ENCODE measurements around the gene AKR1C3. TPM values are rescaled to one million over a fixed set of nuclear protein-coding genes. Genes with fewer than 3 reads are reported as not detected.
"Not testable (repeated sequence)": the region's sequence is repeated elsewhere in the genome, so short reads cannot be mapped to it uniquely, and the experiment has no call there.

The AKR1C3 gene
- total RNA-seq, 1 experiment from 2014 or later: 0.62 TPM

DNA sequence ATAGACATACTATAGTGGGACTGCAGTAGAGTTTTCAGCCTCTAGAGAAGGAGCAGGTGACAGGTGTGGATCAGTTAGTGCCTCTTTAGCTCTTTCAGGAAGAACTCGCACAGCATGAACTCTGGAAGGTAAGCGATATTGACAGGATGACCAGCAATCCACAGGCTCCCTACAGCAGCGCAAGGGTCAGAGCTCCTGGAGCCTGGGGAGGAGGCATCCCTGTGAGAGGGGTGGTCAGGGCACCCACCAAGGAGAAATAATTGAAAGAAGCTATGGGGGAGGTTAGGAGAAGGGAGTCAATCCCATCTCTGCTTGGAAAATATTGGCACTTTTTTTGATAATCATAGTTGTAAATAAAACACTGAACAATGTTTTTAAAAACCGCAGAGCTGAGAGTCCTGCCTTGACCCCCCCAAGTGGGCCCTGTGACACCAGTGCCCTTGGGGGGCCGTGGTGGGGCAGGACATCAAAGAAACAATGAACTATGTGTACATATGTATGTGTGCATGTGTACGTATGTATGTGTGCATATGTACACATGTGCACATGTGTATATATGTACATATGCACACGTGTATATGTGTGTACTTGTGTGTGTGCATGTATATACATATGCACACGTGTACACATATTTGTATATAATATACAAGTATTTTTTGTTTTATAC, 13.8 kb downstream of the AKR1C3 start:
- ATAC-seq (no peak), DNase-seq (ENCODE audit: low read depth, low spot score) (no peak)
- in situ Hi-C loops (cut with HindIII; ENCODE audit: low pct_unique_long_range_greater_than_20kb, low sequenced_read_pairs) (no loop called here), intact Hi-C loops (cut with micrococcal nuclease; ENCODE audit: unreplicated experiment) (no loop called here)
- H3K4me1 ChIP-seq (ENCODE audit: control insufficient read depth, insufficient read depth, low read length): no peaks in the 10 kb centered on the region
- ChIA-PET CTCF (no interaction called here), POLR2A (no interaction called here)
- no peak overlapping the region for H3K4me3 ChIP-seq (ENCODE audit: low read depth in 2 of 2, low read length in 2 of 2)
- no peaks in the 10 kb centered on the region for H3K9me3 ChIP-seq (ENCODE audit: control insufficient read depth, insufficient read depth, low read depth, low read length)
- no peaks in the 10 kb centered on the region for H3K36me3 ChIP-seq (ENCODE audit: control insufficient read depth, insufficient read depth, low read length)
- no peak for TF ChIP-seq SIN3A (IDR thresholded peaks at IDR 0.05; ENCODE audit: borderline replicate concordance, insufficient read depth, low read depth, low read length)
- TF ChIP-seq, protein P1, sequence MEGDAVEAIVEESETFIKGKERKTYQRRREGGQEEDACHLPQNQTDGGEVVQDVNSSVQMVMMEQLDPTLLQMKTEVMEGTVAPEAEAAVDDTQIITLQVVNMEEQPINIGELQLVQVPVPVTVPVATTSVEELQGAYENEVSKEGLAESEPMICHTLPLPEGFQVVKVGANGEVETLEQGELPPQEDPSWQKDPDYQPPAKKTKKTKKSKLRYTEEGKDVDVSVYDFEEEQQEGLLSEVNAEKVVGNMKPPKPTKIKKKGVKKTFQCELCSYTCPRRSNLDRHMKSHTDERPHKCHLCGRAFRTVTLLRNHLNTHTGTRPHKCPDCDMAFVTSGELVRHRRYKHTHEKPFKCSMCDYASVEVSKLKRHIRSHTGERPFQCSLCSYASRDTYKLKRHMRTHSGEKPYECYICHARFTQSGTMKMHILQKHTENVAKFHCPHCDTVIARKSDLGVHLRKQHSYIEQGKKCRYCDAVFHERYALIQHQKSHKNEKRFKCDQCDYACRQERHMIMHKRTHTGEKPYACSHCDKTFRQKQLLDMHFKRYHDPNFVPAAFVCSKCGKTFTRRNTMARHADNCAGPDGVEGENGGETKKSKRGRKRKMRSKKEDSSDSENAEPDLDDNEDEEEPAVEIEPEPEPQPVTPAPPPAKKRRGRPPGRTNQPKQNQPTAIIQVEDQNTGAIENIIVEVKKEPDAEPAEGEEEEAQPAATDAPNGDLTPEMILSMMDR (IDR thresholded peaks at IDR 0.05): no peak
- no peak for TF ChIP-seq POLR2AphosphoS5 (IDR thresholded peaks at IDR 0.05; ENCODE audit: low read depth, low read length)
- TF ChIP-seq TCF7L2 (IDR thresholded peaks at IDR 0.05; ENCODE audit: low read depth, low read length): no peak
- TF ChIP-seq, protein P2, sequence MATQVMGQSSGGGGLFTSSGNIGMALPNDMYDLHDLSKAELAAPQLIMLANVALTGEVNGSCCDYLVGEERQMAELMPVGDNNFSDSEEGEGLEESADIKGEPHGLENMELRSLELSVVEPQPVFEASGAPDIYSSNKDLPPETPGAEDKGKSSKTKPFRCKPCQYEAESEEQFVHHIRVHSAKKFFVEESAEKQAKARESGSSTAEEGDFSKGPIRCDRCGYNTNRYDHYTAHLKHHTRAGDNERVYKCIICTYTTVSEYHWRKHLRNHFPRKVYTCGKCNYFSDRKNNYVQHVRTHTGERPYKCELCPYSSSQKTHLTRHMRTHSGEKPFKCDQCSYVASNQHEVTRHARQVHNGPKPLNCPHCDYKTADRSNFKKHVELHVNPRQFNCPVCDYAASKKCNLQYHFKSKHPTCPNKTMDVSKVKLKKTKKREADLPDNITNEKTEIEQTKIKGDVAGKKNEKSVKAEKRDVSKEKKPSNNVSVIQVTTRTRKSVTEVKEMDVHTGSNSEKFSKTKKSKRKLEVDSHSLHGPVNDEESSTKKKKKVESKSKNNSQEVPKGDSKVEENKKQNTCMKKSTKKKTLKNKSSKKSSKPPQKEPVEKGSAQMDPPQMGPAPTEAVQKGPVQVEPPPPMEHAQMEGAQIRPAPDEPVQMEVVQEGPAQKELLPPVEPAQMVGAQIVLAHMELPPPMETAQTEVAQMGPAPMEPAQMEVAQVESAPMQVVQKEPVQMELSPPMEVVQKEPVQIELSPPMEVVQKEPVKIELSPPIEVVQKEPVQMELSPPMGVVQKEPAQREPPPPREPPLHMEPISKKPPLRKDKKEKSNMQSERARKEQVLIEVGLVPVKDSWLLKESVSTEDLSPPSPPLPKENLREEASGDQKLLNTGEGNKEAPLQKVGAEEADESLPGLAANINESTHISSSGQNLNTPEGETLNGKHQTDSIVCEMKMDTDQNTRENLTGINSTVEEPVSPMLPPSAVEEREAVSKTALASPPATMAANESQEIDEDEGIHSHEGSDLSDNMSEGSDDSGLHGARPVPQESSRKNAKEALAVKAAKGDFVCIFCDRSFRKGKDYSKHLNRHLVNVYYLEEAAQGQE (IDR thresholded peaks at IDR 0.05; ENCODE audit: insufficient read depth in 1 of 2, low read depth in 2 of 2, low read length in 1 of 2): no peak
- no peaks in the 10 kb centered on the region for H3K27me3 ChIP-seq (ENCODE audit: control insufficient read depth, insufficient read depth, low read length)
- no TSS peak for BruUV-seq (replicated peaks)
- no peak overlapping the region for H3K27ac ChIP-seq (ENCODE audit: low read length)

DNA sequence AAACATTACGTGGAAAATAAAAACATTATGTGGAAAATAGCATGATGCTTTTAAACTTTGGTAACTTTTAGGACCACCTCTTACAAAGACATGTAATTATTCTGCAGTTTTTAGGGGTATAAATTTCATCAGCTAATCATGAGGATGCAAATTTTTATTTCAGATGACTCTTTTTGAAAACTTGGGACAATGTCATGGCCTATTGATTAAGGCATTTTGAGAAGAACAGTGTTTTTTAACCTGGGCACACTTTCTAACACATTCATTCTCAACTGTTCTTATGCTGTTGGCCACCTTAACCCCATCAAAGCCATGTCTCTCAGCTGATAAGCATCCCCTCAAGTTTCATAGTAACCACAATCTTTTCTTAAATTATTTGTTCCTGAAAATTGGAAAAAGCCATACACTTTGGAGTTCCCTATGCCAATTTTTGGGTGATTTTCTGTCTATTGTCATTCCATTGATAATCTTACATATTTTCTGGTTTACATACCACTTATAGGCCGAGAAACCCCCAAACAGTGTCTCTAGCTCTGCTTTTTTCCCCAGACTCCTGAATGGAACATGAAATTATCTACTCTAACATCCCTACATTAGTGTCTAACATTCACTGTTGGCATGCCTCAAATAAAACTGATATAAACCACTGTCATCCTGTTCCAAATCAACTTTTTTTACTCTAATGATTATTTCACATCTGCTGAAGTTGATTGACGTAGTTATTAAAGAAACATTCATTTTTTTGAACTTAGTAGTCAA, 14.6 kb downstream of the AKR1C3 start:
- Histone ChIP-seq H3K4me1 (ENCODE audit: control insufficient read depth, insufficient read depth, low read length) (no peaks in the 10 kb centered on the region), H3K36me3 (ENCODE audit: control insufficient read depth, insufficient read depth, low read length) (no peaks in the 10 kb centered on the region), H3K27me3 (ENCODE audit: control insufficient read depth, insufficient read depth, low read length) (no peaks in the 10 kb centered on the region), H3K9me3 (ENCODE audit: control insufficient read depth, insufficient read depth, low read depth, low read length) (no peaks in the 10 kb centered on the region), H3K27ac (ENCODE audit: low read length) (no peak overlapping the region), H3K4me3 (ENCODE audit: low read depth in 2 of 2, low read length in 2 of 2) (no peak overlapping the region)
- no peak for DNase-seq (ENCODE audit: low read depth, low spot score)
- TF ChIP-seq, protein P1 (IDR thresholded peaks at IDR 0.05): no peak
- no peak for TF ChIP-seq SIN3A (IDR thresholded peaks at IDR 0.05; ENCODE audit: borderline replicate concordance, insufficient read depth, low read depth, low read length)
- TF ChIP-seq, protein P2 (IDR thresholded peaks at IDR 0.05; ENCODE audit: insufficient read depth in 1 of 2, low read depth in 2 of 2, low read length in 1 of 2): no peak
- no peak for TF ChIP-seq POLR2AphosphoS5 (IDR thresholded peaks at IDR 0.05; ENCODE audit: low read depth, low read length)
- no peak for TF ChIP-seq TCF7L2 (IDR thresholded peaks at IDR 0.05; ENCODE audit: low read depth, low read length)
- intact Hi-C loops (cut with micrococcal nuclease; ENCODE audit: unreplicated experiment): no loop called here
- CTCF ChIA-PET: no interaction called here
- POLR2A ChIA-PET: no interaction called here
- ATAC-seq: no peak
- in situ Hi-C loops (cut with HindIII; ENCODE audit: low pct_unique_long_range_greater_than_20kb, low sequenced_read_pairs): no loop called here
- BruUV-seq (replicated peaks): no TSS peak

DNA sequence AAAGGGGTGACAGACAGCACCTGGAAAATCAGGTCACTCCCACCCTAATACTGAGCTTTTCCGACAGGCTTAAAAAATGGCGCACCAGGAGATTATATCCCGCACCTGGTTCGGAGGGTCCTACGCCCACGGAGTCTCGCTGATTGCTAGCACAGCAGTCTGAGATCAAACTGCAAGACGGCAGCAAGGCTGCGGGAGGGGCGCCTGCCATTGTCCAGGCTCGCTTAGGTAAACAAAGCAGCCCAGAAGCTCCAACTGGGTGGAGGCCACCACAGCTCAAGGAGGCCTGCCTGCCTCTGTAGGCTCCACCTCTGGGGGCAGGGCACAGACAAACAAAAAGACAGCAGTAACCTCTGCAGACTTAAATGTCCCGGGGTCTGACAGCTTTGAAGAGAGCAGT, 15.6 kb downstream of the AKR1C3 start:
- BruUV-seq (replicated peaks); H3K36me3 ChIP-seq (ENCODE audit: control insufficient read depth, insufficient read depth, low read length); intact Hi-C loops (cut with micrococcal nuclease; ENCODE audit: unreplicated experiment); POLR2A ChIA-PET; H3K4me3 ChIP-seq (ENCODE audit: low read depth in 2 of 2, low read length in 2 of 2); CTCF ChIA-PET; DNase-seq (ENCODE audit: low read depth, low spot score); ATAC-seq; H3K27ac ChIP-seq (ENCODE audit: low read length); H3K4me1 ChIP-seq (ENCODE audit: control insufficient read depth, insufficient read depth, low read length); in situ Hi-C loops (cut with HindIII; ENCODE audit: low pct_unique_long_range_greater_than_20kb, low sequenced_read_pairs); H3K9me3 ChIP-seq (ENCODE audit: control insufficient read depth, insufficient read depth, low read depth, low read length); H3K27me3 ChIP-seq (ENCODE audit: control insufficient read depth, insufficient read depth, low read length): not testable (repeated sequence)

Measured in Panc1 (cell line).